NCI-H460 (cell line): ENCODE measurements around the gene STXBP1. TPM values are rescaled to one million over a fixed set of nuclear protein-coding genes. Genes with fewer than 3 reads are reported as not detected.

Experiments used
- DNase-seq: peaks from one replicate; pipeline ENCODE4 v3.0.0-alpha.2; 2016; ENCODE audit warnings: low read depth; ENCODE audit errors: extremely low read depth
- total RNA-seq: library from RNA; depleted of rRNA; stranded (reverse); fragments of >200 nt; shearing (Covaris generic); gene quantifications from 2 replicates; pipeline ENCODE4 v1.2.3, GENCODE V29; 2014; rRNA removed

STXBP1 gene
- total RNA-seq, 1 experiment from 2014 or later = 8.4 TPM

GRCh38 chr9:127726871-127727270 is 114.8 kb downstream of the STXBP1 start:
- no peak for DNase-seq

- no peak for DNase-seq
These were observed 116.7 kb downstream of the STXBP1 start for GRCh38 chr9:127728808-127729207.

GRCh38 chr9:127729522-127730256 is 117.6 kb downstream of the STXBP1 start:
- no peak for DNase-seq

- no peak for DNase-seq
These were observed 118.2 kb downstream of the STXBP1 start for GRCh38 chr9:127730262-127730661.

GRCh38 chr9:127730799-127731410 is 118.8 kb downstream of the STXBP1 start:
- no peak for DNase-seq

- no peak for DNase-seq
These were observed 119.9 kb downstream of the STXBP1 start for GRCh38 chr9:127731938-127732337.

- no peak for DNase-seq
These were observed 120.4 kb downstream of the STXBP1 start for GRCh38 chr9:127732444-127732843.

GRCh38 chr9:127733614-127734013 is 121.5 kb downstream of the STXBP1 start:
- DNase-seq = no peak

GRCh38 chr9:127734247-127734746 is 122.2 kb downstream of the STXBP1 start:
- no peak for DNase-seq

GRCh38 chr9:127734747-127735529 is 122.9 kb downstream of the STXBP1 start, which contains the start of gene TOR2A:
TSS of gene TOR2A (minus strand) at chr9:127735294. CDS start at chr9:127735270, 24 bp downstream.
- peak; percentile 97 for DNase-seq

- no peak for DNase-seq
These were observed 123.6 kb downstream of the STXBP1 start for GRCh38 chr9:127735530-127736185.

- DNase-seq = no peak
These were observed 126.6 kb downstream of the STXBP1 start for GRCh38 chr9:127738666-127739065.

- no peak for DNase-seq
These were observed 127.7 kb downstream of the STXBP1 start for GRCh38 chr9:127739614-127740330.

GRCh38 chr9:127741831-127742434 is 129.9 kb downstream of the STXBP1 start:
- DNase-seq = peak; percentile 88

Other genes starting within 250 kb of the STXBP1 start
- 8.0 and 8.6 TPM in 2 replicates for gene SLC2A8, start 215.1 kb upstream of the STXBP1 start, total RNA-seq
- gene ZNF79, start 187.9 kb upstream of the STXBP1 start, total RNA-seq = 6.0 and 7.9 TPM in 2 replicates
- gene RPL12, start 160.9 kb upstream of the STXBP1 start, total RNA-seq = 4,046 and 4,221 TPM in 2 replicates
- gene LRSAM1, start 160.8 kb upstream of the STXBP1 start, total RNA-seq = 16.1 and 19.0 TPM in 2 replicates
- not detected in 2 replicates for gene CFAP157, start 94.7 kb downstream of the STXBP1 start, total RNA-seq
- gene PTRH1, start 103.4 kb downstream of the STXBP1 start, total RNA-seq = 12.1 and 13.8 TPM in 2 replicates
- gene TTC16, start 103.8 kb downstream of the STXBP1 start, total RNA-seq = 0.20 TPM in 1 of 2 replicates, not detected in the other
- gene TOR2A, start 123.0 kb downstream of the STXBP1 start, total RNA-seq = 8.9 and 10.5 TPM in 2 replicates
- gene SH2D3C, start 166.4 kb downstream of the STXBP1 start, total RNA-seq = 0.12 and 0.57 TPM in 2 replicates
- gene CDK9, start 173.8 kb downstream of the STXBP1 start, total RNA-seq = 16.7 and 23.1 TPM in 2 replicates
- gene FPGS, start 190.6 kb downstream of the STXBP1 start, total RNA-seq = 23.9 and 27.5 TPM in 2 replicates
- 11.5 and 12.9 TPM in 2 replicates for gene ENG, start 242.4 kb downstream of the STXBP1 start, total RNA-seq